Right lobe of liver (tissue), 4 donors: ENCODE data around the gene COX10.
"Not testable (repeated sequence)": the region's sequence is repeated elsewhere in the genome, so short reads cannot be mapped to it uniquely, and the experiment has no call there.

Experiments used
- CTCF ChIP-seq, 4 donors: fragments of 200-600 bp in 3 of 4; fragments of 450-650 bp in 1 of 4; IDR thresholded peaks; one replicate each; pipeline versions ENCODE4 v1.5.1 to v1.8.0; 2016 to 2022; ENCODE audit warnings: antibody characterized with exemption in 4 of 4, mild to moderate bottlenecking in 2 of 4
- POLR2A ChIP-seq: fragments of 450-650 bp; IDR thresholded peaks from one replicate; pipeline ENCODE4 v1.6.1; 2017; ENCODE audit warnings: antibody characterized with exemption, mild to moderate bottlenecking
- donor health status: DM: no; HTN: no; CAD: no.
- donor health status: DM: no; HTN: no; CAD: no.
- donor health status: DM: no; HTN: yes; CAD: no.

GRCh38 chr17:14176989-14177388, 107.7 kb downstream of the COX10 start:
- not testable (repeated sequence) for TF ChIP-seq CTCF (IDR thresholded peaks at IDR 0.05); POLR2A
